HG03558 (cell line): ENCODE measurements around the gene PLEKHA6.
"Not testable (repeated sequence)": the region's sequence is repeated elsewhere in the genome, so short reads cannot be mapped to it uniquely, and the experiment has no call there.

Experiments used
- ATAC-seq: cut with Tn5 transposase; IDR thresholded peaks from one replicate; pipeline ENCODE4 v1.9.1; 2021; ENCODE audit warnings: moderate number of reproducible peaks; ENCODE audit not compliant: unreplicated experiment; ENCODE audit errors: extremely low read depth

Gene PLEKHA6

DNA sequence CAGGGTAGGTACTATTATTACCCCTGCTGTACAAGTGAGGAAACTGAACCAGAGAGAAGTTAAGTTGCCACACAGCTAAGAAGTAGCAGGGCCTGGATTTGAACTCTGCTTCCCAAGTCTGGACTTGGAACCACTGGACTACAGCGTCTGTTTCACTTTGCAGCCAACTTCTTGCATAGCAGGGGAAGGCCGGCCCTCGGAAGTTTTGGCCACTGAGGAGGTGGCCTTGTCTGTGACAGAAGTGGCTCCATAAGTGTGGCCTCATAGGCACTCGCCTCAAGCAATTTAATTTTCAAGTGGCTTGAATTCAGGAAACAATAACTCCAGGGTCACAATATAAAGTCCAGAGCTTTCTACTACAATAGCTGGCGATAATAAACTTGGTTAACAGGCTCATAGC, 41.4 kb downstream of the PLEKHA6 start:
- ATAC-seq: no peak

DNA sequence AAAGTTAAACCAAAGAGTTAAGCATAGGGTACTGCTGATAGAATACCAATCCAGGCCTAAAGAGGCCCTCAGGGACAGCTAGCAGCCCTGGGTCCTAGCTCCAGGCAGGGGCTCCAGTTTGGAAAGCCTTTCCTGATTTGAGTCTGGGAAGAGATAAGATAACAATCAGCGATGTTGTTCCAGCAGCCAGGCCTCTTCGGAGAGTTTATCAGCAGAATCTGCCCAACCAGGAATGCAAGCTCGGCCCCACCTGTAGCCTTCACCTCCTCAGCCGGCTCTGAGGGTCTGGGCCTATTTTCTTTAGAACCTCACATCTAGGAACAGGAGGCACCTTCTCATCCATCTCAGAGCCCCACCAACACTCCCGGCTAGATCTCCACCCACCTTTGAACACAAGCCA, 42.6 kb downstream of the PLEKHA6 start:
- ATAC-seq: no peak

DNA sequence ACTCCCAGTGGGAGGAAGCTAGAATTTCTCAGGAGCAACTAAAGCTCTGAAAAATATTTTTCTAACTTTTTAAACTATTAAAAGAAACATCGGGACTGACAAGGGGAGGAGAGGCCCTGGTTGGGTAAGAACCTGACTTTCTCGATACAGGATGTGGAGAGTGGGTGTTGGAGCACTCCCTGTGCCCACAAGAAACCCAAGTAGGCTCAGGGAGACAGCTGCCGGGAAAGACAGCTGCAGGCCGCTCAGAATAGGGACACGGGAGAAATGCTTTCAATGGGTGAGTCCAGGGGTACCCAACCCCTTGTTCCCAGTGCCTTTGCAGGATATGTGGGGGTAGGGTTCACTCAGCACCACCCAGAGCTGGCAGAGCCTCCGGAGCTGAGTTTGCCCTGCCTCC, 43.6 kb downstream of the PLEKHA6 start:
- no peak for ATAC-seq

DNA sequence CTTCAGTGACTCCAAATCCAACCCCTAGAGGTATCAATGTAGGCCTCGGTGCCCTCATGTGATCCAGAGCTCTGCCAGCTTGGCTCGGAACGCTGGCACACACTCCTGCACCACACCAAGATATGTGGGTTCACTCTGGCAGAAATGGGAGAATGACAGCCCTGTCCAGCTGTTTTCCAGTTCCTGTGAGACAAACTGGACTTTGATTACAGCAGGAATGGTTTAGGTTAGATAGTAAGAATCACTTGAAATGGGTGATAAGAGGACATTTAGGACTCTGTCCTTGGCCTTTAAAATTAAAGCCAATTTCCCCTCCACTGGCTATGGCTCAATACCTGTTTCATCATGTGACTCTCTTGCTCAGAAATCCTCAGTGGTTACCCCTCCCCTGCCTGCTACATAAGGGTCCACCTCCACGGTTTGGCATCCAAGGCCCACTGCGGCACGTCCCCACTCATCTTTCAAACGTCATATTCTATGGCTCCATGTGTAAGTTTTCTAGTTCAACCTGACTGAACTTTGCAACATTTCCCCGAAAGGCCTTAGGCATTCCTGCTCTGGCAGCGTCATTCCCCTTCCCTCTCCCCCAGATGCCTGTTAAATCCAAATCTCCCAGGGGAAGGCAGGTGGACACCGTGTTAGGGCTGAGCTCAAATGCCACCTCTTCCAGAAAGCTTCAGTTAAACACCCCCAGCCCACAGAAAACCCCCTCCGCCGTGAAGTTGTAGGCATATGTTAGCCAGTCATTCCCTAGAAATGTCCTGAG, 44.7 kb downstream of the PLEKHA6 start:
- no peak for ATAC-seq

DNA sequence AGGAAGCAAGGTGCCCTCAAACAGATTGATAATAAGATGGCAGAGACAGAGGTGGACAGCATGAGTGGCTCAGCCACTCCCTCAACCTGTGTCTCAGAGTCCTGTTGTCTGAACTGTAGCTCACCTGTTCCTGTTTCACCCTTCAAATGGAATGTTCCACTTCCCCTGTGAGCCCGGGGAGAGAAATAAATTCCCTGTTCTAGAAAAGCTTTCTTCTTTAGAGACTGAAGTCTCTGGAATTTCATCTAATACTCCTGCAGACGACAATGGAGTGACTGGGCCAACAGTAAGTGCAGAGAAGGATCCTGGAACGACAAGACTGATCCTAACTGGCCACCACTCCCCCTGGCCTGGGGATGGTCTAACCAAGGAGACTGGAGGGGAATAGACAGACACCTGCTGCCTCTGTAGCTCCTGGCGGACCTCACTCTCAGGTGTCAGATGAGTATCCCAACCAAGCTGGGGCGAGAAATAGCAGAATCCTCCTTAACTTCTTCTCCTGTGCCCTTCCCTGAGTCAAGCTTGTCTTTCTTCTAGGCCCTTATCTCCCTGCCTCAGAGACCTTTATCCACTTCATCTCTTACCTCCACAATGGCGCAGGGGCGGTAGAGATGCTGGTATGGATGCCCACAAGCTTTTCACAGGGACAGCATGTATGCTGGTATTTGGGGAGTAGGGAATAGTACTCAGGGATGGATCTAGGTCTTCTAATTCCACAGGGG, 45.4 kb downstream of the PLEKHA6 start:
- no peak for ATAC-seq

DNA sequence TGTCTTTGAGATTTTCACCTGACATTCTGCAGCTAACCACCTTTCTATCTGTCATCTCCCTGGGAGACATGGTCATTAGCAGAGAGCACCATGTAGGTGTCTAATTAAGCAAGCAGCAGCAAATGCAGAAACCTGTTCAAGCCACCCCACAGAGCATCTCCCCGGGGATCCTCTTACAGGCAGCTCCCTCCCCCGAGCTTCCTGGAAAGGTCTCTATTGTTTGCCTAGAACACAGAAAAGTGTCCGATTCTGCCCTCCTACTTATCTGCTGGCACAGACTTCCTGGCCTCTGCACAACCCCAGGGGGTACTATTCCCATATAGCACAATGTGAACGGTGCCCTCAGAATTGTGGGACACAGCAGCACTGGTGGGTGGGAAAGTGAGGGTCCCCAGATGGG, 46.1 kb downstream of the PLEKHA6 start:
- ATAC-seq: no peak

DNA sequence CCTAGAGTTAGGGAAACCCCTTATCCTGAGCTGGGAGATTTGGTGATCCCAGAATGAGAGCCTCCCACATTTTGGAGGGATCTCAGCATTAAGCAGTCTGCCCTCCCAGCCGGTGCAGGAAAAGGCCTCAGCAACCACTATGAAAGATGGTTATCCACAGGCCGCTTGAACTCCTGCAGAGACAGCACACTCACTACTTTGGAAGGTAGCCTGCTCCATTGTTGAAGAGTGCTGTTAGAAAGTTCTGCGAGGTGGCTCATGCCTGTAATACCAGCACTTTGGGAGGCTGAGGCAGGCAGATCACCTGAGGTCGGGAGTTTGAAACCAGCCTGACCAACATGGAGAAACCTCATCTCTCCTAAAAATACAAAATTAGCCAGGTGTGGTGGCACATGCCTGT, 48.8 kb downstream of the PLEKHA6 start:
- not testable (repeated sequence) for ATAC-seq

DNA sequence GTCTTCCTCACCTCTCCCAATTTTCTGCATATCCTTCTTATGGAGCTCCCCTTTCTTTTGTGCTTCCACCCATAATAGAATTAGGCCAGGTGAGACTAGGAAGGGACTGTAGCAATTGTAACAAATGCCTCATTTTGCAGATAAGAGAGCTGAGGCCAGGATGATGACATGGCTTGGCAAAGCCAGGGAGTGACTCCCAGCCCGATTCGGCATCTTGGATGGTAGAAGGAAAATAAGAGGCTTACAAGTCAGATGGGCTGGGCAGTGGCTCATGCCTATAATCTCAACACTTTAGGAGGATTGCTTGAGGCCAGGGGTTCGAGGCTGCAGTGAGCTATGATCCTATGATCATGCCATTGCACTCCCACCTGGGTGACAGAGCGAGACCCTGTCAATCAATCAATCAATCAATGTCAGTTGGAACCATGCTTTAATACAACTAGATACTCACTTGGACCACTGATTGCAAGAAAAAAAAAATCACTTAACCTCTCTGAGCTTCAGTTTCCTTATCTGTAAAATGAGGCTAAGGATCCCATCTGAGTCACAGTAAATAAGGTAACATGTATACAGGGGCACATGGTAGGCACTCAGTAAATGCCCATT, 51.6 kb downstream of the PLEKHA6 start:
- ATAC-seq: no peak

DNA sequence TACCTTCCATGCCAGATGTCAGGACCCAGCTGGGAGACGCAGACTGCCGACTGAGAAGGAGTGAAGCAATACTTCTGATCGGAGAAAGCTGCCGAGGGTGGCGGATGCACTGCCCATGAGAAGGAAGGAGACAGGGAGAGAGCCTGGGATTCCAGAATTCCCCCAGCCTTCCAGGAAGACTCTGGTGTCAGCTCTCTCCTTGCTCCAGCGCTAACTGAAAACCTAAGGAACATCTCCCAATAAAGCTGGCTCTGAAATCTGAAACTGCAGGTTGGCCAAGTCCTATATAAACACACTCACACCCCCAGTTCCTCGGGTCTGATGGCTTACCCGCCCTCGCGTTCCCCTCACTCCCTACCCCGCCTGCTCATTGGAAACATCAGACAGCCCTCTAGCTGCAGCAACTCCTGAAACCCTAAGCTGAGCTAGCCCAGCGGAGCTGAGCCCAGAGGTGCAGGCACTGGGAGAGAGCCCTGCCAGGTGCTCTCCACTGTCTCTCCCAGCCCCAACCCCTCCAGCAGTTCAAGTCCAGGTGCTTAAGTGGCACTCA, 52.3 kb downstream of the PLEKHA6 start:
- ATAC-seq: no peak

DNA sequence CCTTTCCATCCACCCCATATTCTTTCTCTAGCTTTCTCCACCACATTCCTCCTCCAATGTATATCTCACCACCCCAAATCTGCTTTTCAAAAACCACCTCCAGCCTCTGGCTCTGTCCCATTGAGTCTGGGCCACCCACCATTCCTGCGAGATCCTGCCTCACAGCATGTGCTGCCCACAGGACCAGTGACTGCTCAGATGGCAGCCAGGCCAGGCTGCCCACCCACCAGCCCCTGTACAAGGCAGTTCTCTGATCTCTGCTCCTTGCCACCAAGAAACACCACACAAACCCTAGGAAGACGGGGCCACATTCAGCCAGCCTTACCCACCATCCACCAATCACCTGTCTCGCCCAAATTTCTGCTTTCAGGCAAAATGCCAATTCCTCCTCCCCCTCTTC, 53.7 kb downstream of the PLEKHA6 start:
- no peak for ATAC-seq

DNA sequence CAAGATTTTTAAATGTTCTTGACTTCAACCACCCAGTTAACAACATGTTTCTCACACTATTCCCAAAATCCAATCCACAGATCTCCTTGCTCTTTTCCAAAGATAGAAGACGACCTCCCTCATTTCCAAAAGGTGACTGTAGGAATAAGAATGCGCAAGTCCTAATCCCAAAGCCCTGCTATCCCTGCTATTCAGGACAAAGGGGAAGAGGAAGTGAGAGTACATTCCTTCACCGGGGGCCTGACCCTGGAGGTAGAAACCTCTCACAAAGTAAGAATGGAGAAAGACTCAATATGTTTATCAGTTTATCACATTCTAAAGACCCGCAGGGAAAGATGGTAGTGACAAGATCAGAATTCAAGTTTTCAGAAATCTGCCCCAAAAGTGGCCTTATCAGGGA, 55.7 kb downstream of the PLEKHA6 start:
- no peak for ATAC-seq

DNA sequence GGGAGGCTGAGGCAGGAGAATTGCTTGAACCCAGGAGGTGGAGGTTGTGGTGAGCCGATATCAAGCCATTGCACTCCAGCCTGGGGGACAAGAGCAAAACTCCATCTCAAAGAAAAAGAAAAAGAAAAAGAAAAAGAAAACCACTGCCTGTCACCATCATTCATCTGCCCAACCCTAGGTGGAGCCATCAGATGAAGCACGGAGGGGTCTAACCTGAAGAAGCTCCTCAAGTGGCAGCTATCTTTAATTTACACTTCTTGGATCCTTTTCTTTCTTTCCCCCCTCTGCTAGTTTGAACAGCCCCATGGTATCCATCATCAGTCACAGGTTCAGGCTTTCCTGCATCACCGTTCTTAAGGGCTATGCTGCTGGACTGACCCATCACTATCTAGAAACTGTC, 57.0 kb downstream of the PLEKHA6 start:
- no peak for ATAC-seq

DNA sequence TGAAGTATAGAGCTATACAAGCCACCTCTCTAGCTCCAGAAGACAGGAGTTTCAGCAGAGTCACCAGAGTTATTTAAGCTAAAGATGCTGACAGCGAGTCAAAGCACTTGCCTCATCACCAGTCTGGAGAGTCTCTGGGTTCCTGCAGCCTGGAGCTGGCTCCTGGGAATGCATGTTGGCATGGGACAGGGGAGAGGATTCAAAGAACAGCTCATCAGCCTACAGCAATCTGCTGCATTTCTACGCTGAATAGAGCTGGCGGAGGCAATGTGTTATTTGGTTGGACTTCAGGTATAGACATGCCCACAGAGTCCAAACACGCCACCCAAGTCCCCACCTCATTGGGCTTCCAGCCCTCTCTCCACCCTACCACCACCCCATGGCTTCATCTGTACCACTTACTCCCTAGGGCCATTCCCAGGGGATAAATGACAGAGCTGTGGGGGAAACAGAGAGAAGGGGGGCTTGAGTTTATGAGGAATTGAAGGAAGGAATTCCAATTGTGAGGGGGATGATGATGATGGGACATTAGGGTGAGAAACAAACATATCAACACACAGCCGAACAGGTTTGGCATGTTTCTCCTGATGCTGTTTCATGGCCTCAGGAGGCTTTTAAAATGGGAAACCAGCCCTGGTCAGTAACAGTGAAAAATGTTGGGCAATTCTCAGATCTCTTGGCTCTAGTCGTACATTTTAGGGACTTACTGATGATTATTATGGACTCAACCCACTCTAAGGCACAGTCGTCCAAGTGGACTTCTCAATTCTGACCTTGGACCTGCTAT, 58.4 kb downstream of the PLEKHA6 start:
- no peak for ATAC-seq

DNA sequence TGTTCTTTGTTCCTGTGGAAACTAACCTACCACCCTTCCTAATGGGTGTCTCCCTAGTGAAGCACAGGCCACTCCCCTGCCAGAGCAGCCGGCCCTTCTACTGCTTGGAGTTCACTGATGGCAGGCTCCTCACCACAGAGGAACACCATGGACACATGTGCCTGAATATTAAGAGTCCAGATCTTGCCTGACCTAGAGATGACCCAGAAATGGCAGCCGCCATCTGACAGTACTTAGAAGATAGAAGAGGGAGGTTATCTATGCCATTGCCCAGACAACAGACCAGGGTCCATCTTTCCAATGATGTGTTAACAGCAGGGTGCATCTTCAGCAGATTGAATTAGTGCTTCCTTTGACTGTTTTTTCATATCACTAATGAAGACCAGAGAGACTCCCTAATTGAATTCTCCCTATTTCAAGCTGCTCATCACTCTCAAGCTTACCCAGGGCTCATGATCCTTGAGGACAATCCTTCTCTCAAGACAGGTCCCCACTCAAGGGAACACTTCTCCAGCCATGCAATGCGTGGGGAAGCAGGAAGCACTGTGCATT, 59.8 kb downstream of the PLEKHA6 start:
- no peak for ATAC-seq

DNA sequence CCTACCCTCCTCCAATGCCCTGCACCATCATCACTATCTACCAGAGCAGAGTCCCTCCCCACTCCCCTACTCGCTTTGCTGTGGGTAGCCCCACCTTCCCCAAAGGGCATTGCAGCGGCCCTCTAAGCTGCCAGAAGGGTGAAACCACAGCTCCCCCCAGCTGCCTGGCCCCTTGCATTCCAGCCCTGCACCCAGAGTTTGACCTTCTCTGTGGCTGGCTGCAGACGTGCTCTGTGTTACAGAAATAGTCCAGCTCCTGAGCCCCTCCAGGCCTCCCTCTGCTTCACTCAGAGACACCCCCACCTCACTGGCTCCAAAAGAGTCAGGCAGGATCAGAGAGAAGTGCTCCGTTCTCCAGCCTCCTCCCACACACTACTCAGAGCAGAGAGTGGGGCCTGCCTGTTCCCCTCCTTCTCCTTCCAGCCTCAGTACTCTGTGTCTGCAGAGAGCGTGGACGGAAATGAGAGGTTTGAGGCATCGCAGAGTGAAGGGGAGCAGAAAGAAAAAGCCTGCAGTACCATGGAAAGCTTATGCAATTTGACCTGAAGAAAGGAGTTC, 63.2 kb downstream of the PLEKHA6 start:
- no peak for ATAC-seq

DNA sequence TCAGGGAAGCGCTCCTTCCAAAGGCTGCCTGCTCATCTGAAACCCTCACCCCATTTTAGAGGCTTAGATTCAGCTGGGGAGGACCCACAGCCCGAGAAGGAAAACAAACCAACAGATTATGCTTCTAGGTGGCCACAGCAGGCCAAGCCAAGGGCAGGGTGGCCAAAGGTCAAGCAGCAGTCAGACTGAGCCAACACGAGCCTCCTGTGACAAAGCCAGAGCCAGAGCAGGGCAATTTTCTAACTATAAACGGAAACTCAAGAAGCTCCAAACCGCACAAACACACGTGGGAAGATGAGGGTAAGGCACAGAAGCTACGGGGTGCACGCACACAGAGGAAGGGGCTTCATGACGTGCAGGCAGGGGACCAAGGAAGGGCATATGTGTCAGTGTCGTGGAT, 64.1 kb downstream of the PLEKHA6 start:
- no peak for ATAC-seq

DNA sequence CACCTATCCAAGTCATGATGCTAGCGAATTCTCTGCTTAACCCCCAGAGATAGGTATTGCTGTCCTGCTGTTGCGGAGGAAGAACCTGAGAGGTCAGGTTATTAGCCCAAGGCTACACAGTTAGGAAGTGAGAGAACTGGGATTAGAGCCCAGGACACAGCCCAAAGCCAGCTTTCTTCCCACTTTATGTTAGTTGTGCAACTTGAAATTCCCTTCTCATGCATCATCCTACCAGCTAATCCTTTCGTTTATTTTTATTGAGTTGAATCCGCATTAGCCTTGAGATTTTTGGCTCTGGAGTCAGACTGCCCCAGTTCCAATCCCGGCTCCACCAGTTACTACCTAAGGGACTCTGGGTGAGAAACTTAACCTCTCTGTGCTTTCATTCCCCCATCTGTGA, 65.4 kb downstream of the PLEKHA6 start:
- no peak for ATAC-seq

DNA sequence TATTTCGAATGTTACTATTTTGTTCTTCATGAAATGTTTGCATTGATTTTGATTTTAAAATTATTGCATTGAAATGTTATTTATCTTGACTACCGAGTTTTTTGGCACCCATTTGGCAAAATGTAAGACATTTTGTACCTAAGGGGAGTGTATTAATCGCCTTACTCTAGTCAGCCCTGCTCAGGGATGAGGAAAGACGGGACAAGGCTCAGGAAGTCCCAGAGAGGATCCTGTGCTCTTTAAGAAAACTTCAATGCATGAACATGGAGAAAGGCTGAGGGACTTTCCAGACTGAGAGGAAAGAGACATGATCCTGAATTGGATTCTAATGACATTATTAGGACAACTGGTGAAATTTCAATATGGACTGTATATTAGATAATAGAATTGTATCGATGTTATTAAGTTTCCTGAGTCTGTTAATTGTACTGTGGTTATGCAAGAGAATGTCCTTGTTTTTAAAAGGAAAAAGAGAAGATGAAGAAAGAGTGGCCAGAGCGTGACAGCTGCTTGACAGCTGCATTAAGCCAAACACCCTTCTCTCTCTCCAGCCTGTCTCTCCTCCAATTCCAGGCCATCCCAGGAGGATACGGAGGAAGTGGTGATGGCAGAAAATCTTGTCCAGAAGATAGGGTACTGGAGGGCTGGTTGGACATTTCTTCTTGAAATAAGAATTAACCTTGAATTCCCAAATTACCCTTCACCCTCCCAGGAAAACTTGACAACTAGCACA, 66.0 kb downstream of the PLEKHA6 start:
- no peak for ATAC-seq

DNA sequence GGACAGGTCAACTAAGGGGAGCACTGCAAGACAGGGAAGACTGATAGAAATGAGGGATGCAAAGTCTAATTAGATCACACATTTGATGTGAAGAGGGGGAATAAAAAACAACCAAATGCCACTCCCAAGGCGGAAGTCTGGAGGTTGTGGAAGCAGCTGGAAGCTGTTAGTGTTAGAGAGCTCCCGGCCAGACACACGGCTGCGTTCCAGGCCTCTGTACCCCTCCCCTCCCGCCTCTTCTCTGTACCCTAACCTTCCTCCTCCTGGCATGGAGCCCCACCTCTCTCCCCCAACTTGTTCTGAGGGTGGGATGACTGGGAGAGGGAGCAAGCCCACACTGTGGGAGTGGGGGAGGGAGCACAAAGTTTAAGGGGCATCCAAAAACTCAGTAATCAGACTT, 67.0 kb downstream of the PLEKHA6 start:
- ATAC-seq: no peak
